Astrocyte (in vitro differentiated cells and primary cell): Measurements from ENCODE around the gene SOAT2. TPM values are rescaled to one million over a fixed set of nuclear protein-coding genes. Genes with fewer than 3 reads are reported as not detected.
A peak's percentile ranks its signal among the peaks of the same experiment; 100 is the strongest.
"Not testable (repeated sequence)": the region's sequence is repeated elsewhere in the genome, so short reads cannot be mapped to it uniquely, and the experiment has no call there.

Experiments
- DNase-seq: peaks from one replicate; pipeline ENCODE4 v3.0.0-alpha.2; 2010; ENCODE audit warnings: low read depth
- FAIRE-seq: peaks from 2 replicates; lab custom pipeline; 2011; peaks lifted over from hg19 to GRCh38; lab: Jason Lieb, UNC
- H2AFZ ChIP-seq: 2 replicates; pipeline ENCODE4 v1.6.0; 2012; ENCODE audit warnings: low read depth, low read length, inconsistent platforms
- H3K27ac ChIP-seq: 2 replicates; pipeline ENCODE4 v1.5.1; 2011; ENCODE audit warnings: low read depth, low read length, inconsistent platforms
- H3K27me3 ChIP-seq: 2 replicates; pipeline ENCODE4 v1.6.0; 2011; ENCODE audit warnings: low read length, inconsistent platforms; ENCODE audit not compliant: insufficient read depth
- H3K36me3 ChIP-seq: 2 replicates; pipeline ENCODE4 v1.5.1; 2011; ENCODE audit warnings: low read length, inconsistent platforms; ENCODE audit not compliant: insufficient read depth
- H3K4me1 ChIP-seq: 2 replicates; pipeline ENCODE4 v1.5.1; 2011; ENCODE audit warnings: low read length, inconsistent platforms; ENCODE audit not compliant: insufficient read depth
- H3K4me2 ChIP-seq: 2 replicates; pipeline ENCODE4 v1.6.0; 2012; ENCODE audit warnings: low read length, inconsistent platforms
- H3K4me3 ChIP-seq: 2 replicates; pipeline ENCODE4 v1.5.1; 2011; ENCODE audit warnings: low read depth, mild to moderate bottlenecking, low read length, inconsistent platforms; ENCODE audit not compliant: insufficient read depth
- H3K79me2 ChIP-seq: 2 replicates; pipeline ENCODE4 v1.6.0; 2012; ENCODE audit warnings: mild to moderate bottlenecking, low read length, inconsistent platforms; ENCODE audit not compliant: insufficient read depth
- H3K9ac ChIP-seq: 2 replicates; pipeline ENCODE4 v1.6.0; 2012; ENCODE audit warnings: mild to moderate bottlenecking, low read length, inconsistent platforms
- H3K9me3 ChIP-seq: 2 replicates; pipeline ENCODE4 v1.5.1; 2012; ENCODE audit warnings: low read depth, mild to moderate bottlenecking, low read length, inconsistent platforms; ENCODE audit not compliant: insufficient read depth
- H4K20me1 ChIP-seq: 2 replicates; pipeline ENCODE4 v1.6.0; 2012; ENCODE audit warnings: low read length, inconsistent platforms; ENCODE audit not compliant: insufficient read depth
- H3K27ac Mint-ChIP-seq: one replicate; pipeline ENCODE4 v1.8.0; 2021; ENCODE audit warnings: mild to moderate bottlenecking, mixed read lengths; ENCODE audit not compliant: unreplicated experiment
- H3K27me3 Mint-ChIP-seq: one replicate; pipeline ENCODE4 v1.8.0; 2021; ENCODE audit warnings: low read depth, mixed read lengths; ENCODE audit not compliant: unreplicated experiment
- H3K36me3 Mint-ChIP-seq: one replicate; pipeline ENCODE4 v1.8.0; 2021; ENCODE audit warnings: low read depth, mixed read lengths; ENCODE audit not compliant: unreplicated experiment
- H3K4me1 Mint-ChIP-seq: one replicate; pipeline ENCODE4 v1.8.0; 2021; ENCODE audit warnings: low read depth, mixed read lengths; ENCODE audit not compliant: unreplicated experiment
- H3K4me3 Mint-ChIP-seq: one replicate; pipeline ENCODE4 v1.8.0; 2021; ENCODE audit warnings: mild to moderate bottlenecking, moderate library complexity, mixed read lengths; ENCODE audit not compliant: unreplicated experiment
- H3K9me3 Mint-ChIP-seq: one replicate; pipeline ENCODE4 v1.8.0; 2021; ENCODE audit warnings: mild to moderate bottlenecking, mixed read lengths; ENCODE audit not compliant: unreplicated experiment
- EZH2 ChIP-seq: IDR thresholded peaks from 2 replicates; pipeline ENCODE4 v1.6.1; 2012; ENCODE audit warnings: mild to moderate bottlenecking, low read length, inconsistent platforms; ENCODE audit not compliant: insufficient read depth
- total RNA-seq: library from RNA; stranded (reverse); gene quantifications from 2 replicates; pipeline ENCODE4 v1.2.1, GENCODE V29; 2021
- TF ChIP-seq, protein P1 (sequence below): IDR thresholded peaks from 2 replicates; pipeline ENCODE4 v1.5.1; 2011; ENCODE audit warnings: low read depth, mild to moderate bottlenecking, inconsistent platforms, low read length, moderate library complexity; ENCODE audit not compliant: insufficient read depth

The SOAT2 gene
- total RNA-seq, 1 donor from 2014 or later, result not detected

DNA sequence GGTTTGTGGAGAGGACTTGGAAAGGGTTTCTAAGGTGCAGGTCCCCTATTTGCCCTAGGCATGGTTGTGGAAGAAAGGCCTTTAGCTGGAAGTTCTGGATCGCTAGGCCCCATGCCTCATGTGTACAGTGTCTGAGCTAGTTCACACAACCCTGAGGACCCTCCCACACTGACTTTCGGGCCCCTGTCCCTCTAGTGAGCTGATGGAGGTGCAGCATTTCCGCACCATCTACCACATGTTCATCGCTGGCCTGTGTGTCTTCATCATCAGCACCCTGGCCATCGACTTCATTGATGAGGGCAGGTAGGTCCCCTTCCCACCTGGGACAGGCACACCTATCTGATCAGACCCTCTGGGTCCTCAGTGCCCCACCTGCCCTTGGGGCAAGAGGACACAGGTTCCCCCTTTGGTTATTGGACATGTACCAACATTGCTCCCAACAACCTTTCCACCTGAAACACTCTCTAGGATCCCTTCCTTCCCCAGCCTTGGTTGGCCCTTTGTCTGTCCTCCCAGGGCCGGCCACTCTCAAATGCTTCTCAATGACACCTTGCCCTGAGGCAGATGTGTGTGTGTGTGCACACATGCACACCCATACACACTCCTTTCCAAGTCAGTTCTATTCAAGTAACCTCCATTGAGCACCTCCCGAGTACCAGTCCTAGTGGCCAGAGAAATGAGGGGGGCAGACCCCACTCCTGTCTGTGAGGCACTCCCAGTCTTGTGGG lies 2.6 kb downstream of the SOAT2 start:
- Histone ChIP-seq H3K4me1 (no peaks in the 10 kb centered on the region), H4K20me1 (no peaks in the 10 kb centered on the region), H3K9ac (no peak overlapping the region), H3K79me2 (no peaks in the 10 kb centered on the region), H3K4me3 (no peak overlapping the region), H3K36me3 (no peaks in the 10 kb centered on the region), H3K4me2 (no peak overlapping the region), H2AFZ (no peak overlapping the region), H3K27ac (no peak overlapping the region), H3K27me3 (no peaks in the 10 kb centered on the region), H3K9me3 (no peaks in the 10 kb centered on the region)
- DNase-seq (no peak), FAIRE-seq (no peak)
- Mint-ChIP-seq H3K4me1 (no peaks in the 10 kb centered on the region), H3K4me3 (no peak overlapping the region), H3K36me3 (no peaks in the 10 kb centered on the region), H3K27me3 (peaks cover 11% of the 10 kb centered on the region), H3K27ac (peak overlapping the region; percentile 77), H3K9me3 (no peaks in the 10 kb centered on the region)
- TF ChIP-seq, protein P1, sequence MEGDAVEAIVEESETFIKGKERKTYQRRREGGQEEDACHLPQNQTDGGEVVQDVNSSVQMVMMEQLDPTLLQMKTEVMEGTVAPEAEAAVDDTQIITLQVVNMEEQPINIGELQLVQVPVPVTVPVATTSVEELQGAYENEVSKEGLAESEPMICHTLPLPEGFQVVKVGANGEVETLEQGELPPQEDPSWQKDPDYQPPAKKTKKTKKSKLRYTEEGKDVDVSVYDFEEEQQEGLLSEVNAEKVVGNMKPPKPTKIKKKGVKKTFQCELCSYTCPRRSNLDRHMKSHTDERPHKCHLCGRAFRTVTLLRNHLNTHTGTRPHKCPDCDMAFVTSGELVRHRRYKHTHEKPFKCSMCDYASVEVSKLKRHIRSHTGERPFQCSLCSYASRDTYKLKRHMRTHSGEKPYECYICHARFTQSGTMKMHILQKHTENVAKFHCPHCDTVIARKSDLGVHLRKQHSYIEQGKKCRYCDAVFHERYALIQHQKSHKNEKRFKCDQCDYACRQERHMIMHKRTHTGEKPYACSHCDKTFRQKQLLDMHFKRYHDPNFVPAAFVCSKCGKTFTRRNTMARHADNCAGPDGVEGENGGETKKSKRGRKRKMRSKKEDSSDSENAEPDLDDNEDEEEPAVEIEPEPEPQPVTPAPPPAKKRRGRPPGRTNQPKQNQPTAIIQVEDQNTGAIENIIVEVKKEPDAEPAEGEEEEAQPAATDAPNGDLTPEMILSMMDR, result no peak
- TF ChIP-seq EZH2, result no peak

GRCh38 chr12:53107122-53107521 lies 3.8 kb downstream of the SOAT2 start:
- Histone ChIP-seq H3K4me3 (no peak overlapping the region), H2AFZ (no peak overlapping the region), H3K27ac (no peak overlapping the region), H3K79me2 (no peaks in the 10 kb centered on the region), H3K4me1 (no peaks in the 10 kb centered on the region), H4K20me1 (no peaks in the 10 kb centered on the region), H3K9ac (no peak overlapping the region), H3K36me3 (no peaks in the 10 kb centered on the region), H3K4me2 (no peak overlapping the region), H3K27me3 (no peaks in the 10 kb centered on the region), H3K9me3 (no peaks in the 10 kb centered on the region)
- H3K27me3 Mint-ChIP-seq, result peaks cover 9% of the 10 kb centered on the region
- DNase-seq (no peak), FAIRE-seq (no peak)
- no peak overlapping the region for H3K4me3 Mint-ChIP-seq
- H3K36me3 Mint-ChIP-seq, result no peaks in the 10 kb centered on the region
- no peaks in the 10 kb centered on the region for H3K9me3 Mint-ChIP-seq
- no peak overlapping the region for H3K27ac Mint-ChIP-seq
- TF ChIP-seq, protein P1, result no peak
- TF ChIP-seq EZH2, result no peak
- no peaks in the 10 kb centered on the region for H3K4me1 Mint-ChIP-seq

DNA sequence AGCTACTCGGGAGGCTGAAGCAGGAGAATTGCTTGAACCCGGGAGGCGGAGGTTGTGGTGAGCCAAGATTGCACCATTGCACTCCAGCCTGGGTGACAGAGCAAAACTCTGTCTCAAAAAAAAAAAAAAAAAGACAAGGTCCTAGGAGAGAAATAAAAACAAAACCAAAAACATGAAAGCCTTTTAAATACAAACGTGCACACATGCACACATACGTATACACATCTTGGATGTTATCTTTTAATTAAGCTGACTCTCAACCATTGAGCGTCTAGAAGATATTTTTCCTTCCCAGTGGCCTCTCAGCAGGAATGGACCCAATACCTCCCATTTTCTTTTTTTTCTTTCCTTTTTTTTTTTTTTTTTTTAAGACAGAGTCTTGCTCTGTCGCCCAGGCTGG lies 9.1 kb downstream of the SOAT2 start:
- H3K9me3 Mint-ChIP-seq, H4K20me1 ChIP-seq, H3K36me3 ChIP-seq, H3K27me3 ChIP-seq, H3K4me1 ChIP-seq, H3K4me2 ChIP-seq, H3K79me2 ChIP-seq, H2AFZ ChIP-seq, H3K27ac ChIP-seq, H3K9me3 ChIP-seq, H3K9ac ChIP-seq, H3K4me3 Mint-ChIP-seq, H3K36me3 Mint-ChIP-seq, H3K27ac Mint-ChIP-seq, H3K4me3 ChIP-seq, FAIRE-seq, DNase-seq, H3K4me1 Mint-ChIP-seq, H3K27me3 Mint-ChIP-seq: not testable (repeated sequence)
